Measurements from ENCODE around the gene GPR108. TPM values are rescaled to one million over a fixed set of nuclear protein-coding genes. Genes with fewer than 3 reads are reported as not detected.
"Not testable (repeated sequence)": the region's sequence is repeated elsewhere in the genome, so short reads cannot be mapped to it uniquely, and the experiment has no call there.

Gene GPR108
- total and polyA plus RNA-seq, 4 donors = 21.2 to 56.6 (median 51.1) TPM

- peaks cover 3% of the 10 kb centered on the region for H3K9me3 ChIP-seq (ENCODE audit: control insufficient read depth, insufficient read depth, low read length)
- H3K4me1 ChIP-seq (ENCODE audit: control insufficient read depth, insufficient read depth, low read length) = peaks cover 16% of the 10 kb centered on the region
- DNase-seq (ENCODE audit: low read depth in 4 of 6, low spot score in 6 of 6) = no peak
- H3K27ac ChIP-seq (ENCODE audit: low read depth, low read length) = no peak overlapping the region
- 79% methylated on average over 18 of the region's 20 CpGs for WGBS (ENCODE audit: insufficient coverage)
- peaks cover 10% of the 10 kb centered on the region for H3K27me3 ChIP-seq (ENCODE audit: control insufficient read depth, insufficient read depth, low read length)
- no peak overlapping the region for H3K4me3 ChIP-seq (ENCODE audit: low read depth, low read length)
- H3K36me3 ChIP-seq (ENCODE audit: control insufficient read depth, insufficient read depth, low read length) = peaks cover 49% of the 10 kb centered on the region
Measured at GRCh38 chr19:6750062-6750461, 12.7 kb upstream of the GPR108 start.

GRCh38 chr19:6748543-6748942 is 11.2 kb upstream of the GPR108 start:
- not testable (repeated sequence) for H3K9me3 ChIP-seq (ENCODE audit: control insufficient read depth, insufficient read depth, low read length); H3K27me3 ChIP-seq (ENCODE audit: control insufficient read depth, insufficient read depth, low read length); H3K27ac ChIP-seq (ENCODE audit: low read depth, low read length); H3K4me3 ChIP-seq (ENCODE audit: low read depth, low read length); DNase-seq (ENCODE audit: low read depth in 4 of 6, low spot score in 6 of 6)
- 98% methylated on average over 7 of the region's 10 CpGs for WGBS (ENCODE audit: insufficient coverage)
- Histone ChIP-seq H3K36me3 (ENCODE audit: control insufficient read depth, insufficient read depth, low read length) (peaks cover 60% of the 10 kb centered on the region), H3K4me1 (ENCODE audit: control insufficient read depth, insufficient read depth, low read length) (peaks cover 22% of the 10 kb centered on the region)

- Histone ChIP-seq H3K27me3 (ENCODE audit: control insufficient read depth, insufficient read depth, low read length) (no peaks in the 10 kb centered on the region), H3K27ac (ENCODE audit: low read depth, low read length) (no peak overlapping the region), H3K36me3 (ENCODE audit: control insufficient read depth, insufficient read depth, low read length) (peaks cover 52% of the 10 kb centered on the region), H3K9me3 (ENCODE audit: control insufficient read depth, insufficient read depth, low read length) (peaks cover 3% of the 10 kb centered on the region), H3K4me3 (ENCODE audit: low read depth, low read length) (no peak overlapping the region), H3K4me1 (ENCODE audit: control insufficient read depth, insufficient read depth, low read length) (peaks cover 16% of the 10 kb centered on the region)
- 98% methylated on average over 16 of the region's 24 CpGs for WGBS (ENCODE audit: insufficient coverage)
- DNase-seq (ENCODE audit: low read depth in 4 of 6, low spot score in 6 of 6) = no peak
Measured at GRCh38 chr19:6745965-6746364, 8.6 kb upstream of the GPR108 start.

GRCh38 chr19:6744381-6745301 is 7.3 kb upstream of the GPR108 start:
- no peak overlapping the region for H3K4me3 ChIP-seq (ENCODE audit: low read depth, low read length)
- peak overlapping the region; percentile 78 for H3K27ac ChIP-seq (ENCODE audit: low read depth, low read length)
- 32% methylated on average over 38 of the region's 41 CpGs for WGBS (ENCODE audit: insufficient coverage)
- H3K9me3 ChIP-seq (ENCODE audit: control insufficient read depth, insufficient read depth, low read length) = peaks cover 3% of the 10 kb centered on the region
- H3K27me3 ChIP-seq (ENCODE audit: control insufficient read depth, insufficient read depth, low read length) = no peaks in the 10 kb centered on the region
- H3K4me1 ChIP-seq (ENCODE audit: control insufficient read depth, insufficient read depth, low read length) = peaks cover 29% of the 10 kb centered on the region
- H3K36me3 ChIP-seq (ENCODE audit: control insufficient read depth, insufficient read depth, low read length) = peaks cover 40% of the 10 kb centered on the region
- DNase-seq (ENCODE audit: low read depth in 4 of 6, low spot score in 6 of 6) = peak in 2 of 6 donors; percentile 72 to 79

- DNase-seq (ENCODE audit: low read depth in 4 of 6, low spot score in 6 of 6) = no peak
- Histone ChIP-seq H3K36me3 (ENCODE audit: control insufficient read depth, insufficient read depth, low read length) (peaks cover 35% of the 10 kb centered on the region), H3K27ac (ENCODE audit: low read depth, low read length) (peak overlapping the region; percentile 78), H3K27me3 (ENCODE audit: control insufficient read depth, insufficient read depth, low read length) (no peaks in the 10 kb centered on the region), H3K4me1 (ENCODE audit: control insufficient read depth, insufficient read depth, low read length) (peaks cover 34% of the 10 kb centered on the region), H3K4me3 (ENCODE audit: low read depth, low read length) (no peak overlapping the region), H3K9me3 (ENCODE audit: control insufficient read depth, insufficient read depth, low read length) (peaks cover 3% of the 10 kb centered on the region)
- 90% methylated on average over 12 of the region's 15 CpGs for WGBS (ENCODE audit: insufficient coverage)
Measured at GRCh38 chr19:6743714-6744380, 6.5 kb upstream of the GPR108 start.

GRCh38 chr19:6743066-6743465 is 5.7 kb upstream of the GPR108 start:
- H3K36me3 ChIP-seq (ENCODE audit: control insufficient read depth, insufficient read depth, low read length) = peaks cover 33% of the 10 kb centered on the region
- H3K9me3 ChIP-seq (ENCODE audit: control insufficient read depth, insufficient read depth, low read length) = peaks cover 3% of the 10 kb centered on the region
- H3K4me3 ChIP-seq (ENCODE audit: low read depth, low read length) = no peak overlapping the region
- H3K27me3 ChIP-seq (ENCODE audit: control insufficient read depth, insufficient read depth, low read length) = no peaks in the 10 kb centered on the region
- peaks cover 42% of the 10 kb centered on the region for H3K4me1 ChIP-seq (ENCODE audit: control insufficient read depth, insufficient read depth, low read length)
- WGBS (ENCODE audit: insufficient coverage) = 88% methylated on average over 4 of the region's 7 CpGs
- peak in 1 of 6 donors; percentile 42 for DNase-seq (ENCODE audit: low read depth in 4 of 6, low spot score in 6 of 6)
- H3K27ac ChIP-seq (ENCODE audit: low read depth, low read length) = no peak overlapping the region

GRCh38 chr19:6740589-6741343 is 3.4 kb upstream of the GPR108 start:
- peak in 1 of 6 donors; percentile 62 for DNase-seq (ENCODE audit: low read depth in 4 of 6, low spot score in 6 of 6)
- peak overlapping the region; percentile 47 for H3K27ac ChIP-seq (ENCODE audit: low read depth, low read length)

GRCh38 chr19:6739883-6740588 is 2.7 kb upstream of the GPR108 start:
- Histone ChIP-seq H3K27me3 (ENCODE audit: control insufficient read depth, insufficient read depth, low read length) (no peaks in the 10 kb centered on the region), H3K4me3 (ENCODE audit: low read depth, low read length) (peak overlapping the region; percentile 65), H3K4me1 (ENCODE audit: control insufficient read depth, insufficient read depth, low read length) (peaks cover 61% of the 10 kb centered on the region), H3K36me3 (ENCODE audit: control insufficient read depth, insufficient read depth, low read length) (peaks cover 18% of the 10 kb centered on the region), H3K27ac (ENCODE audit: low read depth, low read length) (peak overlapping the region; percentile 47), H3K9me3 (ENCODE audit: control insufficient read depth, insufficient read depth, low read length) (no peaks in the 10 kb centered on the region)
- 0% methylated on average over 14 of the region's 34 CpGs for WGBS (ENCODE audit: insufficient coverage)
- peak in 1 of 6 donors; percentile 37 for DNase-seq (ENCODE audit: low read depth in 4 of 6, low spot score in 6 of 6)

More at GRCh38 chr19:6740589-6741343, 3.4 kb upstream of the GPR108 start:
- Histone ChIP-seq H3K36me3 (ENCODE audit: control insufficient read depth, insufficient read depth, low read length) (peaks cover 16% of the 10 kb centered on the region), H3K4me3 (ENCODE audit: low read depth, low read length) (peak overlapping the region; percentile 65), H3K27me3 (ENCODE audit: control insufficient read depth, insufficient read depth, low read length) (no peaks in the 10 kb centered on the region), H3K9me3 (ENCODE audit: control insufficient read depth, insufficient read depth, low read length) (no peaks in the 10 kb centered on the region), H3K4me1 (ENCODE audit: control insufficient read depth, insufficient read depth, low read length) (peaks cover 58% of the 10 kb centered on the region)
- WGBS (ENCODE audit: insufficient coverage) = 0% methylated on average over 36 of the region's 46 CpGs

- peak; percentile 65 to 96 (median 83) for DNase-seq (ENCODE audit: low read depth in 4 of 6, low spot score in 6 of 6)
- Histone ChIP-seq H3K27me3 (ENCODE audit: control insufficient read depth, insufficient read depth, low read length) (no peaks in the 10 kb centered on the region), H3K4me3 (ENCODE audit: low read depth, low read length) (peak within 1 kb of the TSS; percentile 65), H3K9me3 (ENCODE audit: control insufficient read depth, insufficient read depth, low read length) (no peaks in the 10 kb centered on the region), H3K27ac (ENCODE audit: low read depth, low read length) (peak within 1 kb of the TSS; percentile 92), H3K36me3 (ENCODE audit: control insufficient read depth, insufficient read depth, low read length) (peaks cover 12% of the 10 kb centered on the region), H3K4me1 (ENCODE audit: control insufficient read depth, insufficient read depth, low read length) (peaks cover 55% of the 10 kb centered on the region)
- 0% methylated on average over 19 of the region's 47 CpGs for WGBS (ENCODE audit: insufficient coverage)
Measured at GRCh38 chr19:6739390-6739882, 2.1 kb upstream of the GPR108 start, which contains the start of gene TRIP10. TRIP10 (plus strand) TSS chr19:6739680; CDS start chr19:6739762, 82 bp downstream.
